ENCODE measurements around the gene PEPD.

Gene PEPD

GRCh38 chr19:33554391-33554790, 32.8 kb upstream of the PEPD start:
- no peak for TF ChIP-seq CTCF (IDR thresholded peaks at IDR 0.05; ENCODE audit: extremely low read depth, missing control alignments)
- DNase-seq (ENCODE audit: low spot score) = no peak

DNA sequence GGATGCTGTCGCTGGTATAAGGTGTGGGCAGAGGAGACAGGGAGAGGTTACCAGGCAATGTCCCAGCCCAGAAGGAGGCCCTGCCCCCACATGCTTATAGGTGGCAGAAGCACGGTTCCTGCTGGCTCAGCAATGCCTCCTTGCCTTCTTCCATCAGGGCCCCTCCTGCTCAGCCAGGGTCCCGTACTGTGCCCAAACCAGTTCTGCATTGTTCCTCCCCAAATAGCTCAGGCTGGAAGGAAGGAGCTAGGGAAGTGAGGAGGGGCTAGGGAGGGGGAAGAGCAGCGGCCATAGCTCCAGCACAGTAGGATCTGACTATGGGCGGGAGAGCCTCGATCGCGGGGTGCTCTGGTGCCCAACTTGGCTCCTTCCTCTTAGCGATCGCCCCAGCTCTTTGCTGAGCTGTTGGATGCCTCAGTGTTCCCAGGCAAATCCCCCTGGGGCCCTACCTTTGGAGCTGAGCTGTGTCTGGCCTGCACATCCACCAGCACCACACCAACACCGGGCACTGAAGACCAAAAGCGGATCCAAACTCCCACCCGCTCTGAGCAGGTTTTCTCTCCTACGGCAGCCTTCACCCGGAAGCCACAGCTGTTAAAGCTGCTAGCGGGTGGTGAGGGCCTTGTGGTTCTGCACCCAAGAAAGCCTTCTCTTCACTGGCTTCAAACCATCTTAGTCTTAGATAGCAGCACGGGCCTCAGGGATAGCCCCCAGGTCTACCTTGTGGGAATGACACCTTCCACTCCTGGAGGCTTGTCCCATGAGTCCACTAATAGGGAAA, 32.1 kb upstream of the PEPD start:
- no peak for DNase-seq (ENCODE audit: low spot score)
- no peak for TF ChIP-seq CTCF (IDR thresholded peaks at IDR 0.05; ENCODE audit: extremely low read depth, missing control alignments)

DNA sequence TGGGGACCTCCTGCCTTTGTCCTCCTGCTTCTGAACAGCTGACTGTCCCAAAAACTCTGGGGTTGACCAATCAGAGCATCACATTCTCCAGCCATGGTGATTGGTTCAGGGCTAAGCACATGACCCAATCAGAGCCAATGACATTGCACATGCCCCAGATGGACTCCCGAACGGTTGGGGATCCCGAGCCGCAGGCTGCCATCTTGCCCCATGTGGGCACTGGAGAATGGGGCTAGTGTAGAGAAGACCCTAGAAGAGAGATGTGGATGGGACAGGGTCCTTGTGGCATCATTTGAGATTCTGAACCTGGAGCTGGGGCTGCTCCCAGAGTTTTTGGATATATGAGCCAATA, 31.3 kb upstream of the PEPD start:
- DNase-seq (ENCODE audit: low spot score) = no peak
- no peak for TF ChIP-seq CTCF (IDR thresholded peaks at IDR 0.05; ENCODE audit: extremely low read depth, missing control alignments)

DNA sequence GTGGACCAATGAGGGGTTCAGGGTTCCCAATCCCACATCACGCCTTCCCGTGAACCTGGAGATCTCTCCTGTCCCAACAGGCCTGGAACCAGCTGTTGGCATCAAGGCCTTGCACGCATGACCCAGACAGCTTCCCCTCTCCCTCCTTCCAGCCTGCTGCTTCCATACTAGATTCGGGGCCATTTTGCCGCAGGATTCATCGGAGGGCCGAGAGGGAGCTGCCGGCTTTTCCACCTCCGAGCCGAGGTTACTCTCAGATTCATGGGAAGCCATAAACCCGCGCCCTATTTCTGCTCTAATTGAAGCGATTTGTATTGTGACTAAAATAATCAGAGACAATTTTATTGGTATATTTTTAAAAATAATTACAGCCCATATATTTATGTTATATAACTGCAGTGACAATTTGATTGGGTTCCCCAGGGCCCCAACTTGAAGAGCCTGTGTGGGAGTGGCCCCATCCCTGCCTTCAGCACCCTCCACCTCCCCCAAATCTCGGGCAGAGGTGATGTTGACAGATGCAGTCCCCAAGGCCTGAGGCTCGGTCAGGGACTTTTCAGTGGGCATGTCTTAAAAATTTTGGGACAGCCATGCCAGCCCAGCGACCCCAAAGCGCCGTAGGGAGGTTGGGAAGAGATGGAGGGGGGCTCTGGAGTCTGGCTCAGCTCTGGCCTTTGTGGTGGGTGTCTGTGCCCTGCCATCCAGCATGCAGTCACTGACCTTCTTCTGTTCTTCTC, 30.8 kb upstream of the PEPD start:
- no peak for DNase-seq (ENCODE audit: low spot score)
- TF ChIP-seq CTCF (IDR thresholded peaks at IDR 0.05; ENCODE audit: extremely low read depth, missing control alignments) = no peak

DNA sequence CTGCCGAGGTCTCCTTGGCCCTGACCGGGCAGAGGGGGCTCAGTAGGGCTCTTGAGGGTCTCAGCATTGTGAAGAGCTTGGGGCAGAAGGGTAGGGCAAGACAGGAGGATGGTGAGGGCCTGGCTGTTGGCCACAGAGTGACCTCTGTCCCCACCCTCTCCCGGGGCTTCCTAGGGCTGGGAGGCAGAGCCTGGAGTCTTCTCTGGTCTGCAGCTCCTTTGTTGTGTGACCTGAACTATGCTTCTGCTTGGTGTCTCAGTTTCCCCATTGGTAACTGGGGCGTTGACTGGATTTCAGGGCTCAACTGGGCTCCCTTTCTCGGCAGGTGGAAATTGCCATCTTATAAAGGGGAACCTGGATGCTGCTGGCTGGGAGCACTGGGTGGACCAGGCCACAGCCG, 30.1 kb upstream of the PEPD start:
- DNase-seq (ENCODE audit: low spot score) = no peak
- TF ChIP-seq CTCF (IDR thresholded peaks at IDR 0.05; ENCODE audit: extremely low read depth, missing control alignments) = no peak

DNA sequence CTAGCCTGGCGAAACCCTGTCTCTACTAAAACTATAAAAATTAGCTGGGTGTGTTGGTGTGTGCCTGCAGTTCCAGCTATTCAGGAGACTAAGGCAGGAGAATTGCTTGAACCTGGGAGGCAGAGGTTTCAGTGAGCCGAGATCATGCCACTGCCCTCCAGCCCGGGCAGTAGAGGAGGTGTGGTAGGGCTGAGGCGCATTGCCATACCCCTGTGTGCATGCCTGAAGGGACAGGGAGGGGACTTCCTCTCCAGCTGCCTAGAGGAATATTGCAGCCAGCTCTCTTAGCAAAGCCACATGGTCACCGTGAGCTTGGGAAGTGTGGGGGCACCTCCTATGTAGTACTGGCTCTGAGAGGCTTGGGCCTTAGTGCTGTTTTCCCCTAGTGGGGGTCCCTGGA, 29.2 kb upstream of the PEPD start:
- DNase-seq (ENCODE audit: low spot score) = no peak
- no peak for TF ChIP-seq CTCF (IDR thresholded peaks at IDR 0.05; ENCODE audit: extremely low read depth, missing control alignments)

- TF ChIP-seq CTCF (IDR thresholded peaks at IDR 0.05; ENCODE audit: extremely low read depth, missing control alignments) = no peak
- no peak for DNase-seq (ENCODE audit: low spot score)
Observed at GRCh38 chr19:33547676-33548075, 26.1 kb upstream of the PEPD start.
